H9 (cell line): ENCODE measurements around the gene GPR153. TPM values are rescaled to one million over a fixed set of nuclear protein-coding genes. Genes with fewer than 3 reads are reported as not detected.

Experiments used
- DNase-seq: peaks from one replicate; pipeline ENCODE4 v3.0.0-alpha.2; 2017
- H2AFZ ChIP-seq: one replicate; pipeline ENCODE4 v1.6.1; 2013; ENCODE audit warnings: mild to moderate bottlenecking, low read length, control low read depth, moderate library complexity
- H2AK5ac ChIP-seq: 2 replicates; pipeline ENCODE4 v1.6.1; 2013; ENCODE audit warnings: low read length, control low read depth, mixed read lengths; ENCODE audit not compliant: insufficient read length
- H2BK120ac ChIP-seq: one replicate; pipeline ENCODE4 v1.6.1; 2013; ENCODE audit warnings: low read depth, mild to moderate bottlenecking, low read length, control low read depth, inconsistent platforms; ENCODE audit not compliant: poor library complexity, severe bottlenecking
- H2BK12ac ChIP-seq: 2 replicates; pipeline ENCODE4 v1.6.1; 2013; ENCODE audit warnings: low read length, control low read depth, mixed read lengths, low read depth; ENCODE audit not compliant: insufficient read length
- H2BK15ac ChIP-seq: 2 replicates; pipeline ENCODE4 v1.6.1; 2013; ENCODE audit warnings: low read depth, low read length, control low read depth
- H2BK20ac ChIP-seq: one replicate; pipeline ENCODE4 v1.6.1; 2013; ENCODE audit warnings: low read depth, mild to moderate bottlenecking, low read length, control low read depth, inconsistent platforms; ENCODE audit not compliant: poor library complexity, severe bottlenecking
- H2BK5ac ChIP-seq: 2 replicates; pipeline ENCODE4 v1.6.1; 2013; ENCODE audit warnings: low read length, control low read depth, mixed read lengths; ENCODE audit not compliant: insufficient read length
- H3K14ac ChIP-seq: 2 replicates; pipeline ENCODE4 v1.6.1; 2013; ENCODE audit warnings: low read length, control low read depth; ENCODE audit not compliant: insufficient read depth
- H3K18ac ChIP-seq: 2 replicates; pipeline ENCODE4 v1.6.1; 2013; ENCODE audit warnings: low read depth, mild to moderate bottlenecking, mixed read lengths, low read length, control low read depth; ENCODE audit not compliant: insufficient read length
- H3K23ac ChIP-seq: 2 replicates; pipeline ENCODE4 v1.6.1; 2013; ENCODE audit warnings: low read length, control low read depth, mixed read lengths, low read depth; ENCODE audit not compliant: insufficient read length
- H3K23me2 ChIP-seq: 2 replicates; pipeline ENCODE4 v1.6.1; 2013; ENCODE audit warnings: low read depth, mild to moderate bottlenecking, mixed read lengths, low read length, control low read depth; ENCODE audit not compliant: insufficient read length, poor library complexity, severe bottlenecking
- H3K27ac ChIP-seq: 2 replicates; pipeline ENCODE4 v1.5.1; 2013; ENCODE audit warnings: low read length, control low read depth, mixed read lengths, low read depth; ENCODE audit not compliant: insufficient read length
- H3K27me3 ChIP-seq: 2 replicates; pipeline ENCODE4 v1.6.1; 2013; ENCODE audit warnings: low read length, control low read depth, inconsistent platforms; ENCODE audit not compliant: insufficient read depth
- H3K4ac ChIP-seq: 2 replicates; pipeline ENCODE4 v1.6.1; 2013; ENCODE audit warnings: low read depth, mild to moderate bottlenecking, control low read depth, inconsistent platforms, low read length, moderate library complexity
- H3K4me1 ChIP-seq: 2 replicates; pipeline ENCODE4 v1.6.1; 2013; ENCODE audit warnings: low read length, control low read depth, inconsistent platforms; ENCODE audit not compliant: insufficient read depth
- H3K4me2 ChIP-seq: 2 replicates; pipeline ENCODE4 v1.6.1; 2013; ENCODE audit warnings: low read length, control low read depth, mixed read lengths; ENCODE audit not compliant: insufficient read length, insufficient read depth
- H3K56ac ChIP-seq: 2 replicates; pipeline ENCODE4 v1.6.1; 2013; ENCODE audit warnings: low read depth, mild to moderate bottlenecking, mixed read lengths, low read length, control low read depth; ENCODE audit not compliant: insufficient read length
- H3K79me1 ChIP-seq: 2 replicates; pipeline ENCODE4 v1.6.1; 2013; ENCODE audit warnings: low read depth, mild to moderate bottlenecking, moderate library complexity, low read length, control low read depth, inconsistent platforms; ENCODE audit not compliant: insufficient read depth, poor library complexity, severe bottlenecking
- H3K79me2 ChIP-seq: 2 replicates; pipeline ENCODE4 v1.6.1; 2013; ENCODE audit warnings: low read length, control low read depth, inconsistent platforms; ENCODE audit not compliant: insufficient read depth
- H3K9ac ChIP-seq: 2 replicates; pipeline ENCODE4 v1.6.1; 2013; ENCODE audit warnings: low read length, control low read depth, mixed read lengths; ENCODE audit not compliant: insufficient read length; ENCODE audit errors: extremely low read depth
- H3K9me3 ChIP-seq: one replicate; pipeline ENCODE4 v1.6.1; 2013; ENCODE audit warnings: low read depth, low read length, inconsistent platforms; ENCODE audit not compliant: control insufficient read depth
- H3T11ph ChIP-seq: one replicate; pipeline ENCODE4 v1.6.1; 2013; ENCODE audit warnings: mild to moderate bottlenecking, low read length, control low read depth, inconsistent platforms
- H4K20me1 ChIP-seq: one replicate; pipeline ENCODE4 v1.6.1; 2013; ENCODE audit not compliant: control insufficient read depth, insufficient read length, insufficient read depth
- H4K5ac ChIP-seq: 2 replicates; pipeline ENCODE4 v1.6.1; 2013; ENCODE audit warnings: low read depth, mild to moderate bottlenecking, mixed read lengths, low read length, control low read depth; ENCODE audit not compliant: insufficient read length
- H4K8ac ChIP-seq: replicated peaks from 2 replicates; pipeline ENCODE4 v1.6.1; 2013; ENCODE audit warnings: low read length, control low read depth, mixed read lengths, low read depth; ENCODE audit not compliant: insufficient read length
- H4K91ac ChIP-seq: 2 replicates; pipeline ENCODE4 v1.6.1; 2013; ENCODE audit warnings: low read depth, mild to moderate bottlenecking, moderate library complexity, mixed read lengths, low read length, control low read depth; ENCODE audit not compliant: insufficient read length
- H3K27ac Mint-ChIP-seq, 3 experiments: 2 replicates in 2 of 3; 3 replicates in 1 of 3; pipeline ENCODE4 v1.8.0; 2020 to 2021; ENCODE audit warnings: mixed read lengths in 3 of 3, mild to moderate bottlenecking in 1 of 3, moderate library complexity in 1 of 3
- H3K27me3 Mint-ChIP-seq: 2 replicates; pipeline ENCODE4 v1.8.0; 2021; ENCODE audit warnings: low read depth, mild to moderate bottlenecking, moderate library complexity, mixed read lengths
- H3K36me3 Mint-ChIP-seq, 3 experiments: 2 replicates in 2 of 3; 3 replicates in 1 of 3; pipeline ENCODE4 v1.8.0; 2020 to 2021; ENCODE audit warnings: low read depth in 3 of 3, mixed read lengths in 3 of 3; ENCODE audit not compliant: insufficient read depth in 1 of 3
- H3K4me1 Mint-ChIP-seq, 2 experiments: 2 replicates each; pipeline ENCODE4 v1.8.0; 2020; ENCODE audit warnings: mixed read lengths in 2 of 2
- H3K4me3 Mint-ChIP-seq, 2 experiments: 2 replicates in 1 of 2; 3 replicates in 1 of 2; pipeline ENCODE4 v1.8.0; 2020 to 2021; ENCODE audit warnings: mild to moderate bottlenecking in 2 of 2, mixed read lengths in 2 of 2, moderate library complexity in 1 of 2
- H3K9me3 Mint-ChIP-seq, 2 experiments: 2 replicates in 1 of 2; 3 replicates in 1 of 2; pipeline ENCODE4 v1.8.0; 2020; ENCODE audit warnings: mild to moderate bottlenecking in 2 of 2, mixed read lengths in 2 of 2, moderate library complexity in 1 of 2
- CTCF ChIP-seq: fragments of 200-600 bp; sonication (generic); conservative IDR thresholded peaks from 3 replicates; pipeline ENCODE4 v1.8.0; 2021; ENCODE audit warnings: antibody characterized with exemption, mild to moderate bottlenecking
- WGBS: extraction: QIAGEN DNeasy Blood & Tissue Kit; methylation state at CpG from one replicate; pipeline ENCODE4 v1.1.7; 2013; ENCODE audit warnings: missing lambda C conversion rate, low lambda C conversion rate, mixed read lengths; ENCODE audit not compliant: insufficient read length; ENCODE audit errors: extremely low coverage; 5-methylcytosine and 5-hydroxymethylcytosine counted together
- total RNA-seq: library from RNA; stranded (reverse); gene quantifications from 2 replicates; pipeline ENCODE4 v1.2.1, GENCODE V29; 2021

Gene GPR153
- total RNA-seq, 1 experiment from 2014 or later, result 8.9 TPM

- Mint-ChIP-seq H3K36me3 (peaks cover 0 to 4% (median 0%) of the 10 kb centered on the region in 3 experiments; a peak in 2 of 7 replicates), H3K27me3 (peaks cover 28% of the 10 kb centered on the region), H3K27ac (no peak overlapping the region; a peak in 1 of 7 replicates), H3K4me1 (peaks cover 4 to 11% of the 10 kb centered on the region in 2 experiments; a peak in 3 of 4 replicates), H3K4me3 (no peak overlapping the region), H3K9me3 (no peaks in the 10 kb centered on the region)
- Histone ChIP-seq H4K5ac (no peak overlapping the region), H3K4me2 (no peak overlapping the region), H2BK15ac (no peak overlapping the region), H3K27me3 (peaks cover 7% of the 10 kb centered on the region; the same call in 1 of the 2 replicates), H3T11ph (no peak overlapping the region), H3K79me1 (no peaks in the 10 kb centered on the region), H3K56ac (no peak overlapping the region), H3K79me2 (no peaks in the 10 kb centered on the region), H2AK5ac (no peak overlapping the region), H2BK20ac (no peak overlapping the region), H2BK5ac (no peak overlapping the region), H3K4ac (no peak overlapping the region), H3K4me1 (no peaks in the 10 kb centered on the region), H3K9me3 (no peaks in the 10 kb centered on the region), H3K23ac (no peak overlapping the region), H3K9ac (no peak overlapping the region), H2BK12ac (no peak overlapping the region), H3K14ac (no peak overlapping the region), H3K18ac (no peak overlapping the region), H3K23me2 (peaks cover 4% of the 10 kb centered on the region), H2BK120ac (no peak overlapping the region), H4K91ac (no peak overlapping the region), H2AFZ (no peak overlapping the region), H3K27ac (no peak overlapping the region), H4K8ac (no peak overlapping the region), H4K20me1 (no peaks in the 10 kb centered on the region)
- DNase-seq, result no peak
- TF ChIP-seq CTCF, result no peak
- no CpG with 5 or more reads among the region's 7 CpGs for WGBS
Measured at GRCh38 chr1:6263716-6264115, 2.8 kb upstream of the GPR153 start.
